Measurements from ENCODE around the gene PHACTR3. TPM values are rescaled to one million over a fixed set of nuclear protein-coding genes. Genes with fewer than 3 reads are reported as not detected.

Gene PHACTR3
- total and polyA plus RNA-seq, 2 donors (not counting 1 experiment from before 2014, with no cell fraction given), result not detected

DNA sequence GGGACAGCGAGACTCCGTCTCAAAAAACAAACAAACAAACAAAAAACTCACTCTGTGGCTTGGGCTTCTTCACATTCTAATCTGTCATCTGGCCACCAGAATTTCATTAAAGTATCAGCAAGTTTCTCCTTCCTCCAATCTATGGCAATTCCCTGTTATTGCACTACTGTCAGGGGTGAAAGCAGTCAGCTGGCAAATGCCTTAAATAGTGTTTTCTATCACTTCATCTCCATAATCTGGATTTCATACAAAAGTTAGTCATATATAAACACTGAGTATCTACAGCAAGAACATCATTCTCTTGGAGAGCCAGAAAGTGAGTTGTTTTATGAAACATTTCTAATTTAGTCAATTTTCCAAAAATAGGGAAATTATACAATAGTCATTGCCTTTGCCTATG, 56.1 kb downstream of the PHACTR3 start:
- Histone ChIP-seq H3K9me3 (ENCODE audit: control insufficient read depth, insufficient read depth, low read depth, low read length) (no peaks in the 10 kb centered on the region), H4K20me1 (ENCODE audit: control insufficient read depth, extremely low read depth, insufficient read depth, low read length) (no peaks in the 10 kb centered on the region), H3K9ac (ENCODE audit: insufficient read depth, low read length) (no peak overlapping the region), H3K4me2 (ENCODE audit: extremely low read depth, insufficient read depth, low read length) (no peak overlapping the region), H3K27ac (ENCODE audit: insufficient read depth, low read length) (no peak overlapping the region), H3K4me3 (replicated peaks in 1 of 4; ENCODE audit: control extremely low read depth in 1 of 4, insufficient read depth in 1 of 4, low read depth in 3 of 4, low read length in 4 of 4) (no peak overlapping the region), H2AFZ (ENCODE audit: low read length) (no peak overlapping the region), H3K36me3 (ENCODE audit: control insufficient read depth, insufficient read depth, low read length) (no peaks in the 10 kb centered on the region), H3K27me3 (ENCODE audit: control insufficient read depth, insufficient read depth, low read length) (no peaks in the 10 kb centered on the region), H3K4me1 (ENCODE audit: control insufficient read depth, extremely low read depth, insufficient read depth, low read length) (no peaks in the 10 kb centered on the region), H3K79me2 (ENCODE audit: control insufficient read depth, insufficient read depth, low read length) (no peaks in the 10 kb centered on the region)
- no peak for TF ChIP-seq EZH2 (IDR thresholded peaks at IDR 0.05; ENCODE audit: low read length, missing control alignments)
- TF ChIP-seq, protein P1, sequence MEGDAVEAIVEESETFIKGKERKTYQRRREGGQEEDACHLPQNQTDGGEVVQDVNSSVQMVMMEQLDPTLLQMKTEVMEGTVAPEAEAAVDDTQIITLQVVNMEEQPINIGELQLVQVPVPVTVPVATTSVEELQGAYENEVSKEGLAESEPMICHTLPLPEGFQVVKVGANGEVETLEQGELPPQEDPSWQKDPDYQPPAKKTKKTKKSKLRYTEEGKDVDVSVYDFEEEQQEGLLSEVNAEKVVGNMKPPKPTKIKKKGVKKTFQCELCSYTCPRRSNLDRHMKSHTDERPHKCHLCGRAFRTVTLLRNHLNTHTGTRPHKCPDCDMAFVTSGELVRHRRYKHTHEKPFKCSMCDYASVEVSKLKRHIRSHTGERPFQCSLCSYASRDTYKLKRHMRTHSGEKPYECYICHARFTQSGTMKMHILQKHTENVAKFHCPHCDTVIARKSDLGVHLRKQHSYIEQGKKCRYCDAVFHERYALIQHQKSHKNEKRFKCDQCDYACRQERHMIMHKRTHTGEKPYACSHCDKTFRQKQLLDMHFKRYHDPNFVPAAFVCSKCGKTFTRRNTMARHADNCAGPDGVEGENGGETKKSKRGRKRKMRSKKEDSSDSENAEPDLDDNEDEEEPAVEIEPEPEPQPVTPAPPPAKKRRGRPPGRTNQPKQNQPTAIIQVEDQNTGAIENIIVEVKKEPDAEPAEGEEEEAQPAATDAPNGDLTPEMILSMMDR (conservative IDR thresholded peaks at IDR 0.05 in 1 of 2, IDR thresholded peaks at IDR 0.05 in 1 of 2; ENCODE audit: low read depth in 1 of 2, low read length in 2 of 2), result no peak
- no peak for DNase-seq (ENCODE audit: low read depth in 2 of 2)

DNA sequence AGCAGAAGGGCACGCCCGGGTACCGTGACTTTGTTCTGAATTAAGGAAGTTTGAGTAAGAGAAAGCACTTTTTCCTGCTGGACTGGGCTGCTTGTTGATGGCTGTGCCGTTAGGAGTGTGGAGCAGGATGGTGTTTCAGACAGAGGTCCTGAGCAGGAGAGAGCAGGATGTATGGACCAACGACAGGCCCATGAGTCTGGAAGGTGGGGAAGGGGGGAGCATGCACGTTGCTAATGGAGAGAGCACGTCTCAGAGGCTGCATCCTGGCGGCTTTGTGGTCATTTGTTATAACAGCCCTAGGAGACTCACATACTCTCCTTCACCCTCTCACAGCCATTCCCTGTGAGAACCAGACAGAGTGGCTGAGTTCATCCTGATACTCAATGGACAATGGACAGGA, 56.8 kb downstream of the PHACTR3 start:
- Histone ChIP-seq H3K4me3 (replicated peaks in 1 of 4; ENCODE audit: control extremely low read depth in 1 of 4, insufficient read depth in 1 of 4, low read depth in 3 of 4, low read length in 4 of 4) (no peak overlapping the region), H2AFZ (ENCODE audit: low read length) (no peak overlapping the region)

DNA sequence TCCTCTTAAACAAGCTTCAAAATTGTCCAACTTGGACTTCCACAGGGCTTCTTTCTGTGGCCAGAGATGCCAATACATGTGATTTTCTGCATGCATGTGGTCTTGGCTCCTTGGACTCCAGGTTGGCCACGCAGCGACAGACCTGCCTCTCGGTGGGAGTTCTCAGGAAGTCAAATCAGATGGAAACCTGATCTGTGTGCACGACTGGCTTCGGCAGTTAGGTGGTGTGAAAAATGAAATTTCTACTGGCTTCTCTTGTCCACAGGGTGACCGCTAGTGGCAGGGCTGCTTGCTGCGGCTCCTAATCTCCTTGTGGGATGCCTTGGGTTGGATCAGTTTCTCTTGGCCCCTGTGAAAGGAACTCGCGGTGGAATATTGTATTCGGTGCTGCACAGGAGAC, 57.3 kb downstream of the PHACTR3 start:
- H3K4me1 ChIP-seq (ENCODE audit: control insufficient read depth, extremely low read depth, insufficient read depth, low read length), result no peaks in the 10 kb centered on the region
- no peaks in the 10 kb centered on the region for H4K20me1 ChIP-seq (ENCODE audit: control insufficient read depth, extremely low read depth, insufficient read depth, low read length)
- no peaks in the 10 kb centered on the region for H3K79me2 ChIP-seq (ENCODE audit: control insufficient read depth, insufficient read depth, low read length)
- H3K9ac ChIP-seq (ENCODE audit: insufficient read depth, low read length), result no peak overlapping the region
- TF ChIP-seq, protein P1 (conservative IDR thresholded peaks at IDR 0.05 in 1 of 2, IDR thresholded peaks at IDR 0.05 in 1 of 2; ENCODE audit: low read depth in 1 of 2, low read length in 2 of 2), result no peak
- TF ChIP-seq EZH2 (IDR thresholded peaks at IDR 0.05; ENCODE audit: low read length, missing control alignments), result no peak
- no peaks in the 10 kb centered on the region for H3K9me3 ChIP-seq (ENCODE audit: control insufficient read depth, insufficient read depth, low read depth, low read length)
- H3K4me2 ChIP-seq (ENCODE audit: extremely low read depth, insufficient read depth, low read length), result no peak overlapping the region
- H3K4me3 ChIP-seq (replicated peaks in 1 of 4; ENCODE audit: control extremely low read depth in 1 of 4, insufficient read depth in 1 of 4, low read depth in 3 of 4, low read length in 4 of 4), result no peak overlapping the region
- H3K27me3 ChIP-seq (ENCODE audit: control insufficient read depth, insufficient read depth, low read length), result no peaks in the 10 kb centered on the region
- DNase-seq (ENCODE audit: low read depth in 2 of 2), result no peak
- H3K36me3 ChIP-seq (ENCODE audit: control insufficient read depth, insufficient read depth, low read length), result no peaks in the 10 kb centered on the region
- H2AFZ ChIP-seq (ENCODE audit: low read length), result no peak overlapping the region
- H3K27ac ChIP-seq (ENCODE audit: insufficient read depth, low read length), result no peak overlapping the region

More for the DNA sequence above, 56.8 kb downstream of the PHACTR3 start:
- Histone ChIP-seq H3K79me2 (ENCODE audit: control insufficient read depth, insufficient read depth, low read length) (no peaks in the 10 kb centered on the region), H3K4me1 (ENCODE audit: control insufficient read depth, extremely low read depth, insufficient read depth, low read length) (no peaks in the 10 kb centered on the region), H3K9ac (ENCODE audit: insufficient read depth, low read length) (no peak overlapping the region), H3K27me3 (ENCODE audit: control insufficient read depth, insufficient read depth, low read length) (no peaks in the 10 kb centered on the region), H3K4me2 (ENCODE audit: extremely low read depth, insufficient read depth, low read length) (no peak overlapping the region), H4K20me1 (ENCODE audit: control insufficient read depth, extremely low read depth, insufficient read depth, low read length) (no peaks in the 10 kb centered on the region), H3K36me3 (ENCODE audit: control insufficient read depth, insufficient read depth, low read length) (no peaks in the 10 kb centered on the region), H3K27ac (ENCODE audit: insufficient read depth, low read length) (no peak overlapping the region), H3K9me3 (ENCODE audit: control insufficient read depth, insufficient read depth, low read depth, low read length) (no peaks in the 10 kb centered on the region)
- TF ChIP-seq, protein P1 (conservative IDR thresholded peaks at IDR 0.05 in 1 of 2, IDR thresholded peaks at IDR 0.05 in 1 of 2; ENCODE audit: low read depth in 1 of 2, low read length in 2 of 2), result no peak
- no peak for TF ChIP-seq EZH2 (IDR thresholded peaks at IDR 0.05; ENCODE audit: low read length, missing control alignments)
- no peak for DNase-seq (ENCODE audit: low read depth in 2 of 2)
